ENCODE data around the gene CAMK1D.

- TF ChIP-seq POLR2A (IDR thresholded peaks at IDR 0.05) (no peak), CTCF (IDR thresholded peaks at IDR 0.05) (no peak), POLR2AphosphoS5 (IDR thresholded peaks at IDR 0.05) (no peak)
Observed at GRCh38 chr10:12645449-12645848, 296.1 kb downstream of the CAMK1D start.

All from breast epithelium (tissue), 3 donors.